Caki2 (cell line): Measurements from ENCODE around the gene PDC. TPM values are rescaled to one million over a fixed set of nuclear protein-coding genes. Genes with fewer than 3 reads are reported as not detected.
A peak's percentile ranks its signal among the peaks of the same experiment; 100 is the strongest.
"Not testable (repeated sequence)": the region's sequence is repeated elsewhere in the genome, so short reads cannot be mapped to it uniquely, and the experiment has no call there.

ENCODE experiments used
- DNase-seq: peaks from one replicate; pipeline ENCODE4 v3.0.0-alpha.2; 2015; ENCODE audit warnings: low read depth
- in situ Hi-C: cut with HindIII; loops from 2 replicates; pipeline ENCODE4 v1.10.0; 2016; ENCODE audit warnings: low sequenced_read_pairs, low pct_unique_long_range_greater_than_20kb, mixed read lengths
- total RNA-seq: library from RNA; depleted of rRNA; stranded (reverse); fragments of >200 nt; shearing (Covaris generic); gene quantifications from 2 replicates; pipeline ENCODE4 v1.2.3, GENCODE V29; 2014; ENCODE audit warnings: low replicate concordance; rRNA removed

The PDC gene
- total RNA-seq, 1 experiment from 2014 or later: not detected

DNA sequence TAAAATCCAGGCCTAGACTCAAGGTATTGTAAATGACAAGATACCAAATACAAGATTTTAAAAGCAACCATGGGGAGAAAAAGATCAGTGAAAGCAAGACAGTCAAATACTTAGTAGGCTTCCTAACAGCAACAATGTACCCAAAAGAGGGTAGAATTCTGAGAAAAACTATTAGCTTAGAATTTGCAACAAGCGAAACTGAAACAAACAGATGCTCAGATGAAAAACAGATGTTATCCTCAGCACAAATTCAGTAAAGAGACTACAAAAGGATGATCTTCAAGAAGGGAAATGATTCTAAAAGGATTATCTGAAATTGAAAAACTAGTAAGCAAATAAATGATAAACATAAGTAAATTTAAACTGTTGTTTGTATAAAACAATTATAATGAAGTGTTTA, 40.0 kb downstream of the PDC start:
- in situ Hi-C loops: no loop called here

DNA sequence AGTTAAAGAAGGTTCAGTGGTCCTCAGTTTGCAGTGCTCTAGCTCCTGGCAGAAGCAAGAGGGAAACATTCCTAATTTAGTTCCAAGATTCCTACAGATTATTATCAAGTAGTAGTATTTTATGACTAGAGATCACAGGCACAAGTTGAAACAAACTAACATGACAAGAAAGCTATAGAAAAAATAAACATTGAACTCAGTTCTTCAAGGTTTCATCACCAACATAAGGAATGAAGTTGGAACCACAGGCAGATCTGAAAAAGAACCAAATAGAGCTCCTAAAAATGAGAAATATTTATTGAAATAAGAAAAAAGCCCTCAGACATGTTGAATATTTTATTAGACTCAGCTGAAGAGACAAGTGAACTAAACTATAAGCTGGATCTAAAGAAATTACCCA, 40.6 kb downstream of the PDC start:
- in situ Hi-C loops: no loop called here
- no peak for DNase-seq

More for the DNA sequence above, 40.0 kb downstream of the PDC start:
- DNase-seq: no peak

DNA sequence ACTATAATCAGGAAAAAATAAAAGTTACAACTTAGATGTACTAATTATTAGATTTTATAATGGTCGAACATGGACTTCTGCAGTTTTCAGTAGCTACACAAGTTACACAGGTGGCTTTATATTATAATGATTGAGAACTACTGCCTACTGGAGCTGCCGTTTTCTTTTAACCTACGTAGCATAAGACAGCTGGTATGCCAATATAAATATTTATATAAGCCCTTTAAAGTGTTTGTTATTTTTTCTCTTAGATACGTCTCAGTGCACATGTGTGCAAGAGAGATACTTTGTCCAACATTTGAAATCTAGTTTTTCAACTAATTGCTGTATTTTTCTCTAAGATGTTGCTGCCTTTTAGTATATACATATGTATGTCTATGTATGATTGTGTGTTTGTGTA, 42.4 kb downstream of the PDC start:
- in situ Hi-C loops: no loop called here
- peak; percentile 21 for DNase-seq

DNA sequence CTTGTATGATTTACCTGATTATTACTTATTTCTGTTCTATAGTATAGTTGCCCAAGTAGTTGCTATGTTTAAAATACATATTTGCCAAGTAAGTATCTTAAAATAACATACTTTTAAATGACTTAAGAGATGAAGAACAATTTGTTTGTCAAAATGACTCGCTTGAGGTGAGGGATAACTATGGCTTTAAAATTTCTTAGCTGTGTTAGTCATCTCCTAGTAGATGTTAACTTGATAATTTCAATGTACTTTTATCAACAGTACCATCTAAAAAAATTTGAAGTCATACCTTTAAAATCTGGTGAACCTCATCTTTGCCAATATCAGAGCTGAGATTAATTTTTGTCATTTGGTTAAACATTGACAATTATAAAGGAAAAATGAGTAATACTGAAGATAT, 47.6 kb downstream of the PDC start:
- in situ Hi-C loops: no loop called here
- no peak for DNase-seq

DNA sequence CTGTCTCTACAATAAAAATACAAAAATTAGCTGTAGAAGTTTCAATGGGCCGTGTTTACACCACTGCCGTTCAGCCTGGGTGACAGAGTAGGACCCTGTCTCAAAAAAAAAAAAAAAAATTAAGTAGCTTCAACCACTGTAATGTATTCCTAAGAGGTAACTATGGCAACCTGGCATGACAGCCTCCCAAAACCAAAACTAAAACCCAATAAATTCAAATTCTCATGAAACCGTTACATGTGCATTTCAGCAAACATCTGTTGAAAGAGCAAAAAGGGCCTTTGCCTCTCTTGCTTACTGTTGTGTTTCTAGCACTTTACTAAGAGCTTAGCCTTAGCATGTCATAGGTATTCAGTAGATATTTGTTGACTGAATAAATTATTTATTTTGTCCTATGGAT, 51.8 kb downstream of the PDC start:
- no peak for DNase-seq
- in situ Hi-C loops: no loop called here

DNA sequence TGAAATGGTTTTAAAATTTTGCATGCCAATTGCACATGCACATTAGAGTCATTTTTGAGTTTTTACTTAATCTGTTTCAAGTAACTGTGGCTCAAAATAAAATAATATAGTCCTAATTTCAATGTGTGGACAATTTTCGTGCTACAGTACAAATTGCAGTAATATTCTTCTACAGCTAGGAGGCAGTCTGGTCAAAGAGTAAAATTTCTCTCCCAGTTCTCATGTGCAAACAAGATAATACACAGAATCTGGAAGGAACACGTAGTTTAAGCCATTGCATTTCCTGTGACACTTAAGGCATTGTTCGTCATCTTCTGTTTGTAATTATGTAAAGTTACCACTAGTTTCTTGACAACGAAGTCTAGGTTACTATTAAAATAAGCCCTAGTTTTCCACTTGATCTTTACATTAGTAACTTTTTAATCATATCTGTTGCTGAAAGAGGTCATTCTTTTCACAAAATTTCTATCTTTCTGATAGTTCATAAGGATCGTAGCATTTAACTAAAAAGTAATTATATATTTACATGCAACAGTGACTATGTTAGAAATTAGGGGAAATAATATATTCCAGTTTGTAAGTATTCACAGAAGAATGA, 56.4 kb downstream of the PDC start:
- DNase-seq: peak; percentile 26
- in situ Hi-C loops: no loop called here

DNA sequence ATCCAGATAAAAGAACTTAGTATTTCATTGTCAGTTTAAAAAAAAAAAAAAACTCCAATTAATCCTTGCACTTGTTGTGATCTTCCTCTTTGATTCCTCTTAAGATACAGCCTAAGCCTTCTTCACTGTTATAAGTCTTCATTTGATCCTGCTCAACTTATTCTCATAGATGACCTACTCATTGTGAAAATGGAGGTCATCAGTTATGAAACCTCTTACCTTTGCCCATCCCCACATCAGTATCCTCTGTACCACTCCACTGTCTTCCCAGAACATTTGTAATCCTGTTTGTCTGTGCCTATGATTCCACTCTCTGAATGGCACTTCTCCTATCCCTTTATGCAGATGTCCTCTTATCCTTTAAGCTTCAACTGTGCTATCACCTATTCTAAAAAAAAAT, 57.3 kb downstream of the PDC start:
- no peak for DNase-seq
- in situ Hi-C loops: no loop called here

DNA sequence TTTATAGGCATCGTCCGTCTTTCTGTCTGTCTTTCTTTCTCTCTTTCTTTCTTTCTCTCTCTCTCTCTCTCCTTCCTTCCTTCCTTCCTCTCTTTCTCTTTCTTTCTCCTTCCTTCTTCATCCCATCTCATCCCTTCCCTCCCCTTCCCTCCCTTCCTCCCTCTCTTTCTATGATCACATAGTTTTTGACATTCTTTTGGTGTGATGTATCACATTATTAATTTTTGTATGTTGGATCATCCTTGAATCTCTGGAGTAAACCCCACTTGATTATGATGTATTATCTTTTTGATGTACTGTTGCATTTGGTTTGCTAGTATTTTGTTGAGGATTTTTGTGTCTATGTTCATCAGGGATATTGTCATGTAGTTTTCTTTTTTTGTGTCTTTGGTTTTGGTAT, 59.5 kb downstream of the PDC start:
- DNase-seq, in situ Hi-C loops: not testable (repeated sequence)

Other genes starting within 250 kb of the PDC start
- gene PRG4, start 164.8 kb downstream of the PDC start, total RNA-seq: not detected in 2 replicates
- 24.7 and 28.4 TPM in 2 replicates for gene TPR, start 85.9 kb downstream of the PDC start, total RNA-seq
- 17.4 and 20.2 TPM in 2 replicates for gene ODR4, start 85.3 kb downstream of the PDC start, total RNA-seq
- gene PTGS2, start 219.3 kb upstream of the PDC start, total RNA-seq: 0.03 and 0.20 TPM in 2 replicates